Spleen (tissue), 7 donors: Measurements from ENCODE around the gene RRAGD.
A peak's percentile ranks its signal among the peaks of the same experiment; 100 is the strongest.

ENCODE experiments used
- POLR2A ChIP-seq, 3 donors: fragments of 450-650 bp; IDR thresholded peaks; one replicate each; pipeline ENCODE4 v1.5.1; 2017; ENCODE audit warnings: antibody characterized with exemption in 3 of 3, mild to moderate bottlenecking in 1 of 3
- TF ChIP-seq, protein P1 (sequence below), 11 experiments: fragments of 200-600 bp in 7 of 11; fragments of 450-650 bp in 4 of 11; sonication (generic) in 4 of 11; IDR thresholded peaks in 8 of 11; conservative IDR thresholded peaks in 3 of 11; 1 replicate in 7 of 11; 2 replicates in 4 of 11; pipeline versions ENCODE4 v1.4.0 to v1.8.0; 2016 to 2021; ENCODE audit warnings: antibody characterized with exemption in 11 of 11, inconsistent platforms in 4 of 11, mild to moderate bottlenecking in 1 of 11
- donor health status: DM: no; HTN: no; CAD: no; lungs with moderate emphysema.
- donor health status: DM: no; HTN: no; CAD: no.
- donor health status: DM: no; HTN: no; CAD: no.

GRCh38 chr6:89432875-89433251 is 20.8 kb upstream of the RRAGD start, which contains the start of gene ANKRD6:
- TF ChIP-seq, protein P1, sequence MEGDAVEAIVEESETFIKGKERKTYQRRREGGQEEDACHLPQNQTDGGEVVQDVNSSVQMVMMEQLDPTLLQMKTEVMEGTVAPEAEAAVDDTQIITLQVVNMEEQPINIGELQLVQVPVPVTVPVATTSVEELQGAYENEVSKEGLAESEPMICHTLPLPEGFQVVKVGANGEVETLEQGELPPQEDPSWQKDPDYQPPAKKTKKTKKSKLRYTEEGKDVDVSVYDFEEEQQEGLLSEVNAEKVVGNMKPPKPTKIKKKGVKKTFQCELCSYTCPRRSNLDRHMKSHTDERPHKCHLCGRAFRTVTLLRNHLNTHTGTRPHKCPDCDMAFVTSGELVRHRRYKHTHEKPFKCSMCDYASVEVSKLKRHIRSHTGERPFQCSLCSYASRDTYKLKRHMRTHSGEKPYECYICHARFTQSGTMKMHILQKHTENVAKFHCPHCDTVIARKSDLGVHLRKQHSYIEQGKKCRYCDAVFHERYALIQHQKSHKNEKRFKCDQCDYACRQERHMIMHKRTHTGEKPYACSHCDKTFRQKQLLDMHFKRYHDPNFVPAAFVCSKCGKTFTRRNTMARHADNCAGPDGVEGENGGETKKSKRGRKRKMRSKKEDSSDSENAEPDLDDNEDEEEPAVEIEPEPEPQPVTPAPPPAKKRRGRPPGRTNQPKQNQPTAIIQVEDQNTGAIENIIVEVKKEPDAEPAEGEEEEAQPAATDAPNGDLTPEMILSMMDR (IDR thresholded peaks at IDR 0.05 in 8 of 11, conservative IDR thresholded peaks at IDR 0.05 in 3 of 11), result peak; percentile 63 to 96 (median 91)
- TF ChIP-seq POLR2A (IDR thresholded peaks at IDR 0.05), result no peak
